ENCODE measurements around the gene SDK2. TPM values are rescaled to one million over a fixed set of nuclear protein-coding genes. Genes with fewer than 3 reads are reported as not detected.
"Not testable (repeated sequence)": the region's sequence is repeated elsewhere in the genome, so short reads cannot be mapped to it uniquely, and the experiment has no call there.

Gene SDK2
- total and polyA plus RNA-seq, 9 of the 15 experiments (the other 6 are each of a cell fraction or from before 2014, with no cell fraction given) = 0.04 TPM; not detected in 8

DNA sequence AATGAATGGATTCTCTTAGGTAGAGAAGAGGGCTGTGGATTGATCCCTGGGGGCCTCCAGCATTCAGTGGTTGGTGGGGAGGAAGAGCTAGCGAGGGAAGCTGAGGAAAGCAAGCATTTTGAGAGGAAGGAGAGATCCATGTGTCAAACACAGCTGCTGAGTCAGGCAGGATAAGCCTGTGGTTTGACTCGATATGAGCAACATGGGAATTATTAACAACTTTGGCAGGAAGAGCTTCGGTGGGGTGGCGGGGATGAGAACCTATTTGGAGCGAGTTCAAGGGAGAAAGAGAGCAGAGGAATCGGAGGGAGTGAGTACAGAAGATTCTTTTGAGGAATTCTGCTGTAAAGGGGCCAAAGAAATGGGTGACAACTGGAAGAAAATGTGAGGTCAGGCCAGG is 273.0 kb downstream of the SDK2 start:
- H3K27ac ChIP-seq (ENCODE audit: extremely low read depth, low read depth, low read length) = no peak overlapping the region
- intact Hi-C loops (cut with micrococcal nuclease) = loop anchor here (5.0 kb wide), 1 partner anchor 179 kb away; the partner anchor contains the start of gene COG1
- H3K27me3 ChIP-seq (ENCODE audit: control insufficient read depth in 2 of 2, insufficient read depth in 2 of 2, low read length in 2 of 2) = peaks cover 16 to 29% of the 10 kb centered on the region in 2 experiments
- H4K20me1 ChIP-seq (replicated peaks; ENCODE audit: control insufficient read depth, insufficient read depth, low read length) = 0 out of 2 replicates have a peak, but pooled peaks cover 3% of the 10 kb centered on the region
- CTCF ChIA-PET (ENCODE audit: low intra/inter-chr PET ratio) = interaction anchor here (2.5 to 2.9 kb wide), 2 partner anchors 115 to 644 kb away, joined by 14 to 72 read pairs; no protein-coding TSS in a partner anchor
- H3K4me2 ChIP-seq (ENCODE audit: insufficient read depth, low read length) = no peak overlapping the region
- BruUV-seq (replicated peaks) = no TSS peak
- H3K9ac ChIP-seq (ENCODE audit: insufficient read depth in 1 of 2, low read depth in 2 of 2, low read length in 2 of 2) = no peak overlapping the region
- no peak overlapping the region for H2AFZ ChIP-seq (ENCODE audit: low read depth, low read length)
- TF ChIP-seq SMARCE1 (IDR thresholded peaks at IDR 0.05) (no peak), ESRRA (IDR thresholded peaks at IDR 0.05; ENCODE audit: borderline replicate concordance, low read depth) (no peak), JUNB (CRISPR knock-in tag; conservative IDR thresholded peaks at IDR 0.05) (no peak)
- ATAC-seq (no peak), FAIRE-seq (no peak), DNase-seq (ENCODE audit: extremely low read depth in 1 of 4, low spot score in 3 of 4) (no peak)
- POLR2A ChIA-PET = interaction anchor here (0.7 to 1.5 kb wide), 6 partner anchors 10 to 643 kb away, joined by 3 to 5 read pairs (median 3); no protein-coding TSS in a partner anchor
- no peak overlapping the region for H3K4me3 ChIP-seq
- peaks cover 2 to 9% of the 10 kb centered on the region in 2 experiments; a peak in 3 of 5 replicates for H3K4me1 ChIP-seq (replicated peaks in 1 of 2; ENCODE audit: control insufficient read depth in 2 of 2, insufficient read depth in 2 of 2, low read length in 2 of 2)
- no peaks in the 10 kb centered on the region for H3K36me3 ChIP-seq (ENCODE audit: control insufficient read depth, insufficient read depth, low read length)
- no peaks in the 10 kb centered on the region for H3K9me3 ChIP-seq (replicated peaks; ENCODE audit: control insufficient read depth, insufficient read depth, low read depth, low read length)
- in situ Hi-C loops (cut with MboI) = loop anchor here (5.0 kb wide), 2 partner anchors 114 to 644 kb away; no protein-coding TSS in a partner anchor
- H3K79me2 ChIP-seq (ENCODE audit: control insufficient read depth, insufficient read depth, low read length) = no peaks in the 10 kb centered on the region
- 1% methylated on average over 5 of the region's 6 CpGs for WGBS (ENCODE audit: insufficient coverage, low coverage, missing lambda C conversion rate)
- H3K9me1 ChIP-seq (ENCODE audit: control insufficient read depth, insufficient read depth, low read length) = no peaks in the 10 kb centered on the region

- not testable (repeated sequence) for H3K9me3 ChIP-seq (replicated peaks; ENCODE audit: control insufficient read depth, insufficient read depth, low read depth, low read length); H4K20me1 ChIP-seq (replicated peaks; ENCODE audit: control insufficient read depth, insufficient read depth, low read length); H3K9ac ChIP-seq (ENCODE audit: insufficient read depth in 1 of 2, low read depth in 2 of 2, low read length in 2 of 2); BruUV-seq (replicated peaks); H2AFZ ChIP-seq (ENCODE audit: low read depth, low read length); H3K9me1 ChIP-seq (ENCODE audit: control insufficient read depth, insufficient read depth, low read length); H3K27ac ChIP-seq (ENCODE audit: extremely low read depth, low read depth, low read length); H3K36me3 ChIP-seq (ENCODE audit: control insufficient read depth, insufficient read depth, low read length); H3K4me2 ChIP-seq (ENCODE audit: insufficient read depth, low read length); H3K4me3 ChIP-seq; H3K79me2 ChIP-seq (ENCODE audit: control insufficient read depth, insufficient read depth, low read length)
- DNase-seq (ENCODE audit: extremely low read depth in 1 of 4, low spot score in 3 of 4) (peak; percentile 83 to 84 (median 84)), ATAC-seq (peak; percentile 91), FAIRE-seq (peak; percentile 99)
- in situ Hi-C loops (cut with MboI) (loop anchor here (5.0 to 10.0 kb wide), 3 partner anchors 113 to 815 kb away; no protein-coding TSS in a partner anchor), intact Hi-C loops (cut with micrococcal nuclease) (loop anchor here (1.0 to 10.0 kb wide), 6 partner anchors 59 to 805 kb away; partner anchors contain the start of gene COG1)
- H3K4me1 ChIP-seq (replicated peaks in 1 of 2; ENCODE audit: control insufficient read depth in 2 of 2, insufficient read depth in 2 of 2, low read length in 2 of 2) = peaks cover 2 to 13% of the 10 kb centered on the region in 2 experiments; a peak in 3 of 5 replicates
- ChIA-PET CTCF (ENCODE audit: low intra/inter-chr PET ratio) (interaction anchor here (0.6 to 2.9 kb wide), 7 partner anchors 37 to 644 kb away, joined by 4 to 72 read pairs (median 14); partner anchors contain the start of genes CDC42EP4 and COG1), POLR2A (interaction anchor here (0.6 to 1.3 kb wide), 6 partner anchors 17 to 582 kb away, joined by 3 to 5 read pairs (median 3); no protein-coding TSS in a partner anchor)
- peaks cover 25 to 39% of the 10 kb centered on the region in 2 experiments for H3K27me3 ChIP-seq (ENCODE audit: control insufficient read depth in 2 of 2, insufficient read depth in 2 of 2, low read length in 2 of 2)
- 32% methylated on average over 13 of the region's 14 CpGs for WGBS (ENCODE audit: insufficient coverage, low coverage, missing lambda C conversion rate)
- 0 out of 2 replicates have a peak, but pooled peaks have one; percentile 40 for TF ChIP-seq HDGF (IDR thresholded peaks at IDR 0.05)
- TF ChIP-seq DACH1 (IDR thresholded peaks at IDR 0.05; ENCODE audit: partially characterized antibody) = peak; percentile 78
- 0 out of 2 replicates have a peak, but pooled peaks have one; percentile 13 for TF ChIP-seq CBFA2T3 (IDR thresholded peaks at IDR 0.05)
- TF ChIP-seq, protein P1, sequence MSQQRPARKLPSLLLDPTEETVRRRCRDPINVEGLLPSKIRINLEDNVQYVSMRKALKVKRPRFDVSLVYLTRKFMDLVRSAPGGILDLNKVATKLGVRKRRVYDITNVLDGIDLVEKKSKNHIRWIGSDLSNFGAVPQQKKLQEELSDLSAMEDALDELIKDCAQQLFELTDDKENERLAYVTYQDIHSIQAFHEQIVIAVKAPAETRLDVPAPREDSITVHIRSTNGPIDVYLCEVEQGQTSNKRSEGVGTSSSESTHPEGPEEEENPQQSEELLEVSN (IDR thresholded peaks at IDR 0.05; ENCODE audit: borderline replicate concordance in 1 of 2, extremely low read depth in 1 of 2, insufficient read depth in 1 of 2, insufficient read length in 1 of 2, low read depth in 1 of 2, low read length in 1 of 2, poor library complexity in 1 of 2, severe bottlenecking in 1 of 2) = peak in 1 of 2 experiments; percentile 54
- TF ChIP-seq ZNF24 (IDR thresholded peaks at IDR 0.05) = 0 out of 2 replicates have a peak, but pooled peaks have one; percentile 21
- TF ChIP-seq MAX (CRISPR knock-in tag; IDR thresholded peaks at IDR 0.05) = peak; percentile 58; the same call in 1 of the 2 replicates
- peak; percentile 99 for TF ChIP-seq TFAP4 (CRISPR knock-in tag; IDR thresholded peaks at IDR 0.05; ENCODE audit: borderline replicate concordance)
- TF ChIP-seq RB1 (IDR thresholded peaks at IDR 0.05; ENCODE audit: low read depth) = peak; percentile 45; the same call in 1 of the 2 replicates
These were observed 274.3 kb downstream of the SDK2 start for GRCh38 chr17:73369817-73370490.

All from K562 (cell line).